ENCODE results near the gene TULP1. TPM values are rescaled to one million over a fixed set of nuclear protein-coding genes. Genes with fewer than 3 reads are reported as not detected.

Gene TULP1
- total and polyA plus RNA-seq, 2 of the 13 experiments (the other 11 are each of a cell fraction or from before 2014, with no cell fraction given), result not detected

DNA sequence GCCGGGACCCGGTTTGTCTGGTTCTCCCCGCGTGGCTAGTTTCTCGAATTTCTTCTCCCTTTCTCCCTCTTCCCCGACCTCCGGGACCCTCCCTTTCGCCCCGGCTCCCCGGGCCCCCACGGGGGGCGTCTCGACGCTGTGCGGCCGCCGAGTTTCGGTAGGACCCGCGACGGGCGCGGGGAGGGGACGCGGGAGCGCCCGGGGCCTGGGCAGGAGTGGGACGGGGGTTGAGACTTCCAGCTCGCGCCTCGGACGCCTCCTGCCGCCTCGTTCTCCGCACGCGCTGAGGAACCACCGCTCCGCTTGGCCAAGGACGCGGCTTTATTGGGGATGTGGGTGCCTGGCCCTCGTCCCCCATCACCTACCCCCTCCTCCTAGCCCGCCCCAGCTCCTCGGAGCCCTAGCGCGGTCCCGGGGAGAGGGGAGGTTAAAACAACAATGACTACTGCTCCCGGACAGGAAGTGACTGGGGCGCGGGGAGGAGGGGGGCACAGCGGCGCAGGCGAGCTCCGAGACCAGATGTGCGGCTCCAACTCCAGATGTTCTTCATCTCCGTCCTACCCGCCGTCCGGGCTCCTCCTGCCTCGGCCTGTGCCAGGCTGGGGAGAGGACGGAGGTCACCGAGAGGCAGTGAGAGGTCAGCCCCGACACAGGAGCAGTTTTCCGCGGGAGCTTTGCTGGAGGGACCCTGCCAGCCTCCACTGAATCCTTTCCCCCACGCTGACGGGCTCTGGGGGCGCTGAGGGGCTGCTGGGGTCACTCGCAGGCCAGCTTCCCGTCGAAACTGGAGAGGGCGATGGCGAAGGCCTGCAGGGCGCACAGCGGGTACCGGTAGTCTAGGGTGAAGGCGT is 14.9 kb downstream of the TULP1 start (continued):
- no peak for TF ChIP-seq ASH2L (IDR thresholded peaks at IDR 0.05; ENCODE audit: insufficient read length, low read depth, low read length)
- TF ChIP-seq TBX2 (CRISPR knock-in tag; IDR thresholded peaks at IDR 0.05; ENCODE audit: borderline replicate concordance), result peak; percentile 66
- TF ChIP-seq, protein P1, sequence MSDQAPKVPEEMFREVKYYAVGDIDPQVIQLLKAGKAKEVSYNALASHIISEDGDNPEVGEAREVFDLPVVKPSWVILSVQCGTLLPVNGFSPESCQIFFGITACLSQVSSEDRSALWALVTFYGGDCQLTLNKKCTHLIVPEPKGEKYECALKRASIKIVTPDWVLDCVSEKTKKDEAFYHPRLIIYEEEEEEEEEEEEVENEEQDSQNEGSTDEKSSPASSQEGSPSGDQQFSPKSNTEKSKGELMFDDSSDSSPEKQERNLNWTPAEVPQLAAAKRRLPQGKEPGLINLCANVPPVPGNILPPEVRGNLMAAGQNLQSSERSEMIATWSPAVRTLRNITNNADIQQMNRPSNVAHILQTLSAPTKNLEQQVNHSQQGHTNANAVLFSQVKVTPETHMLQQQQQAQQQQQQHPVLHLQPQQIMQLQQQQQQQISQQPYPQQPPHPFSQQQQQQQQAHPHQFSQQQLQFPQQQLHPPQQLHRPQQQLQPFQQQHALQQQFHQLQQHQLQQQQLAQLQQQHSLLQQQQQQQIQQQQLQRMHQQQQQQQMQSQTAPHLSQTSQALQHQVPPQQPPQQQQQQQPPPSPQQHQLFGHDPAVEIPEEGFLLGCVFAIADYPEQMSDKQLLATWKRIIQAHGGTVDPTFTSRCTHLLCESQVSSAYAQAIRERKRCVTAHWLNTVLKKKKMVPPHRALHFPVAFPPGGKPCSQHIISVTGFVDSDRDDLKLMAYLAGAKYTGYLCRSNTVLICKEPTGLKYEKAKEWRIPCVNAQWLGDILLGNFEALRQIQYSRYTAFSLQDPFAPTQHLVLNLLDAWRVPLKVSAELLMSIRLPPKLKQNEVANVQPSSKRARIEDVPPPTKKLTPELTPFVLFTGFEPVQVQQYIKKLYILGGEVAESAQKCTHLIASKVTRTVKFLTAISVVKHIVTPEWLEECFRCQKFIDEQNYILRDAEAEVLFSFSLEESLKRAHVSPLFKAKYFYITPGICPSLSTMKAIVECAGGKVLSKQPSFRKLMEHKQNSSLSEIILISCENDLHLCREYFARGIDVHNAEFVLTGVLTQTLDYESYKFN (CRISPR knock-in tag; conservative IDR thresholded peaks at IDR 0.05), result peak; percentile 33; the same call in 1 of the 2 replicates
- no peak for TF ChIP-seq RELA (CRISPR knock-in tag; IDR thresholded peaks at IDR 0.05)
- TF ChIP-seq, protein P2, sequence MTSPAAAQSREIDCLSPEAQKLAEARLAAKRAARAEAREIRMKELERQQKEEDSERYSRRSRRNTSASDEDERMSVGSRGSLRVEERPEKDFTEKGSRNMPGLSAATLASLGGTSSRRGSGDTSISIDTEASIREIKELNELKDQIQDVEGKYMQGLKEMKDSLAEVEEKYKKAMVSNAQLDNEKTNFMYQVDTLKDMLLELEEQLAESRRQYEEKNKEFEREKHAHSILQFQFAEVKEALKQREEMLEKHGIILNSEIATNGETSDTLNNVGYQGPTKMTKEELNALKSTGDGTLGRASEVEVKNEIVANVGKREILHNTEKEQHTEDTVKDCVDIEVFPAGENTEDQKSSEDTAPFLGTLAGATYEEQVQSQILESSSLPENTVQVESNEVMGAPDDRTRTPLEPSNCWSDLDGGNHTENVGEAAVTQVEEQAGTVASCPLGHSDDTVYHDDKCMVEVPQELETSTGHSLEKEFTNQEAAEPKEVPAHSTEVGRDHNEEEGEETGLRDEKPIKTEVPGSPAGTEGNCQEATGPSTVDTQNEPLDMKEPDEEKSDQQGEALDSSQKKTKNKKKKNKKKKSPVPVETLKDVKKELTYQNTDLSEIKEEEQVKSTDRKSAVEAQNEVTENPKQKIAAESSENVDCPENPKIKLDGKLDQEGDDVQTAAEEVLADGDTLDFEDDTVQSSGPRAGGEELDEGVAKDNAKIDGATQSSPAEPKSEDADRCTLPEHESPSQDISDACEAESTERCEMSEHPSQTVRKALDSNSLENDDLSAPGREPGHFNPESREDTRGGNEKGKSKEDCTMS (CRISPR knock-in tag; conservative IDR thresholded peaks at IDR 0.05), result no peak
- TF ChIP-seq POLR2AphosphoS5 (IDR thresholded peaks at IDR 0.05; ENCODE audit: low read depth, low read length), result no peak
- TF ChIP-seq ZNF484 (CRISPR knock-in tag; IDR thresholded peaks at IDR 0.05; ENCODE audit: borderline replicate concordance, low read depth), result peak; percentile 61; the same call in 1 of the 2 replicates
- TF ChIP-seq SNRNP70 (IDR thresholded peaks at IDR 0.05; ENCODE audit: low read depth, low read length), result no peak
- TF ChIP-seq ZNF672 (CRISPR knock-in tag; IDR thresholded peaks at IDR 0.05), result 0 out of 2 replicates have a peak, but pooled peaks have one; percentile 30
- no peak for TF ChIP-seq ARNT (IDR thresholded peaks at IDR 0.05)
- TF ChIP-seq ZNF775 (CRISPR knock-in tag; IDR thresholded peaks at IDR 0.05; ENCODE audit: borderline replicate concordance), result no peak
- TF ChIP-seq, protein P3, sequence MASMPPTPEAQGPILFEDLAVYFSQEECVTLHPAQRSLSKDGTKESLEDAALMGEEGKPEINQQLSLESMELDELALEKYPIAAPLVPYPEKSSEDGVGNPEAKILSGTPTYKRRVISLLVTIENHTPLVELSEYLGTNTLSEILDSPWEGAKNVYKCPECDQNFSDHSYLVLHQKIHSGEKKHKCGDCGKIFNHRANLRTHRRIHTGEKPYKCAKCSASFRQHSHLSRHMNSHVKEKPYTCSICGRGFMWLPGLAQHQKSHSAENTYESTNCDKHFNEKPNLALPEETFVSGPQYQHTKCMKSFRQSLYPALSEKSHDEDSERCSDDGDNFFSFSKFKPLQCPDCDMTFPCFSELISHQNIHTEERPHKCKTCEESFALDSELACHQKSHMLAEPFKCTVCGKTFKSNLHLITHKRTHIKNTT (CRISPR knock-in tag; IDR thresholded peaks at IDR 0.05), result no peak
- TF ChIP-seq SETDB1 (CRISPR knock-in tag; IDR thresholded peaks at IDR 0.05; ENCODE audit: borderline replicate concordance), result no peak
- no peak; the same call in 1 of the 2 replicates for TF ChIP-seq SIX1 (CRISPR knock-in tag; IDR thresholded peaks at IDR 0.05; ENCODE audit: borderline replicate concordance)
- TF ChIP-seq, protein P4, sequence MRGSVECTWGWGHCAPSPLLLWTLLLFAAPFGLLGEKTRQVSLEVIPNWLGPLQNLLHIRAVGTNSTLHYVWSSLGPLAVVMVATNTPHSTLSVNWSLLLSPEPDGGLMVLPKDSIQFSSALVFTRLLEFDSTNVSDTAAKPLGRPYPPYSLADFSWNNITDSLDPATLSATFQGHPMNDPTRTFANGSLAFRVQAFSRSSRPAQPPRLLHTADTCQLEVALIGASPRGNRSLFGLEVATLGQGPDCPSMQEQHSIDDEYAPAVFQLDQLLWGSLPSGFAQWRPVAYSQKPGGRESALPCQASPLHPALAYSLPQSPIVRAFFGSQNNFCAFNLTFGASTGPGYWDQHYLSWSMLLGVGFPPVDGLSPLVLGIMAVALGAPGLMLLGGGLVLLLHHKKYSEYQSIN (CRISPR knock-in tag; IDR thresholded peaks at IDR 0.05; ENCODE audit: borderline replicate concordance), result no peak
- peak; percentile 68 for TF ChIP-seq ELF1 (CRISPR knock-in tag; IDR thresholded peaks at IDR 0.05)
